Measurements from ENCODE around the gene ARMCX5. TPM values are rescaled to one million over a fixed set of nuclear protein-coding genes. Genes with fewer than 3 reads are reported as not detected.

Gene ARMCX5
- total and polyA plus RNA-seq, 2 of the 8 experiments (the other 6 are each of a cell fraction or from before 2014, with no cell fraction given) = 8.6 to 10.9 TPM

GRCh38 chrX:102652031-102652688 is 52.8 kb downstream of the ARMCX5 start (continued):
- TF ChIP-seq TAF7 (optimal IDR thresholded peaks at IDR 0.05; ENCODE audit: borderline replicate concordance, low read depth, low read length) (no peak), CBX5 (IDR thresholded peaks at IDR 0.05; ENCODE audit: low read depth, low read length) (no peak)

Other genes with a start within 250 kb of the ARMCX5 start
- gene NXF2B, start 159.5 kb upstream of the ARMCX5 start, total RNA-seq (2021; fragmentation: NEBNext Ultra II Directional; extraction: Animal tissue kit (Norgen Biotek cat#: 25700)) = not detected in 2 replicates
- gene NXF2B, start 159.5 kb upstream of the ARMCX5 start, polyA plus RNA-seq (2011; rRNA removed) = not detected in 2 replicates
- 0.25 and 0.32 TPM in 2 replicates for gene TCP11X2, start 127.7 kb upstream of the ARMCX5 start, total RNA-seq (2021; fragmentation: NEBNext Ultra II Directional; extraction: Animal tissue kit (Norgen Biotek cat#: 25700))
- gene TCP11X2, start 127.7 kb upstream of the ARMCX5 start, polyA plus RNA-seq (2011; rRNA removed) = 0.08 TPM in 1 of 2 replicates, not detected in the other
- 84.1 and 87.6 TPM in 2 replicates for gene TMSB15A, start 82.8 kb upstream of the ARMCX5 start, total RNA-seq (2021; fragmentation: NEBNext Ultra II Directional; extraction: Animal tissue kit (Norgen Biotek cat#: 25700))
- gene TMSB15A, start 82.8 kb upstream of the ARMCX5 start, polyA plus RNA-seq (2011; rRNA removed) = 80.4 and 189 TPM in 2 replicates
- 1.6 and 2.0 TPM in 2 replicates for gene GPRASP1, start 52.0 kb downstream of the ARMCX5 start, total RNA-seq (2021; fragmentation: NEBNext Ultra II Directional; extraction: Animal tissue kit (Norgen Biotek cat#: 25700))
- 0.47 and 0.65 TPM in 2 replicates for gene GPRASP1, start 52.0 kb downstream of the ARMCX5 start, polyA plus RNA-seq (2011; rRNA removed)
- gene GPRASP2, start 112.9 kb downstream of the ARMCX5 start, total RNA-seq (2021; fragmentation: NEBNext Ultra II Directional; extraction: Animal tissue kit (Norgen Biotek cat#: 25700)) = 15.7 and 19.1 TPM in 2 replicates
- 8.0 and 8.2 TPM in 2 replicates for gene GPRASP2, start 112.9 kb downstream of the ARMCX5 start, polyA plus RNA-seq (2011; rRNA removed)
- gene GPRASP3, start 121.2 kb downstream of the ARMCX5 start, total RNA-seq (2021; fragmentation: NEBNext Ultra II Directional; extraction: Animal tissue kit (Norgen Biotek cat#: 25700)) = 19.3 and 19.8 TPM in 2 replicates
- 5.0 and 7.0 TPM in 2 replicates for gene GPRASP3, start 121.2 kb downstream of the ARMCX5 start, polyA plus RNA-seq (2011; rRNA removed)

Data from H1 (cell line).